Right renal cortex interstitium (tissue), 3 donors: ENCODE measurements around the gene OSBPL5. TPM values are rescaled to one million over a fixed set of nuclear protein-coding genes. Genes with fewer than 3 reads are reported as not detected.
"Not testable (repeated sequence)": the region's sequence is repeated elsewhere in the genome, so short reads cannot be mapped to it uniquely, and the experiment has no call there.

Experiments used
- DNase-seq, 3 donors: peaks; one replicate each; pipeline ENCODE4 v3.0.0-alpha.2; 2013; ENCODE audit warnings: low read depth in 3 of 3, low spot score in 2 of 3
- polyA plus RNA-seq, 3 donors: library from polyadenylated mRNA; unstranded; fragments of 120-200 nt; gene quantifications; one replicate each; pipeline ENCODE4 v1.2.1, GENCODE V29; 2013; ENCODE audit not compliant: insufficient read length in 3 of 3

The OSBPL5 gene
- polyA plus RNA-seq, 3 donors: 15.7 to 17.5 (median 16.5) TPM

- DNase-seq: no peak
Measured at GRCh38 chr11:3089236-3090061, 75.7 kb downstream of the OSBPL5 start.

DNA sequence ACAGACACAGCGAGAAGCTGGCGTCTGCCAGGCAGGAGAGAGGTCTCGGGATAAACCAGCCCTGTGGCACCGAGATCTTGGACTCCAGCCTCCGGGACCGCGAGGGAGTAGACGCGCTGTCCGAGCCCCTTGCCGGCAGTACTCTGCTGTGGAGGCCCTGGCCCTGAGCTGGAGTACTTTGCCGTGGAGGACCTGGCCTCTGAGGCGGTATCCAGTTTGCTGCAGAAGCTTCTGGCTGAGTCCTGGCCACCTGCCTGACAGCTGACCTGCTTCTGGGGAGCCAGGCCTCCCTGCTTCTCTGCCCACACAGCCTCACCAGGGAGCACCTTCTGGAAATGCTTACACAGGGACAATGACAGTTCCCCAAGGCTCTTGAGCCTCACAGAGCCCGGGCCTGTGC lies 76.3 kb downstream of the OSBPL5 start:
- no peak for DNase-seq

DNA sequence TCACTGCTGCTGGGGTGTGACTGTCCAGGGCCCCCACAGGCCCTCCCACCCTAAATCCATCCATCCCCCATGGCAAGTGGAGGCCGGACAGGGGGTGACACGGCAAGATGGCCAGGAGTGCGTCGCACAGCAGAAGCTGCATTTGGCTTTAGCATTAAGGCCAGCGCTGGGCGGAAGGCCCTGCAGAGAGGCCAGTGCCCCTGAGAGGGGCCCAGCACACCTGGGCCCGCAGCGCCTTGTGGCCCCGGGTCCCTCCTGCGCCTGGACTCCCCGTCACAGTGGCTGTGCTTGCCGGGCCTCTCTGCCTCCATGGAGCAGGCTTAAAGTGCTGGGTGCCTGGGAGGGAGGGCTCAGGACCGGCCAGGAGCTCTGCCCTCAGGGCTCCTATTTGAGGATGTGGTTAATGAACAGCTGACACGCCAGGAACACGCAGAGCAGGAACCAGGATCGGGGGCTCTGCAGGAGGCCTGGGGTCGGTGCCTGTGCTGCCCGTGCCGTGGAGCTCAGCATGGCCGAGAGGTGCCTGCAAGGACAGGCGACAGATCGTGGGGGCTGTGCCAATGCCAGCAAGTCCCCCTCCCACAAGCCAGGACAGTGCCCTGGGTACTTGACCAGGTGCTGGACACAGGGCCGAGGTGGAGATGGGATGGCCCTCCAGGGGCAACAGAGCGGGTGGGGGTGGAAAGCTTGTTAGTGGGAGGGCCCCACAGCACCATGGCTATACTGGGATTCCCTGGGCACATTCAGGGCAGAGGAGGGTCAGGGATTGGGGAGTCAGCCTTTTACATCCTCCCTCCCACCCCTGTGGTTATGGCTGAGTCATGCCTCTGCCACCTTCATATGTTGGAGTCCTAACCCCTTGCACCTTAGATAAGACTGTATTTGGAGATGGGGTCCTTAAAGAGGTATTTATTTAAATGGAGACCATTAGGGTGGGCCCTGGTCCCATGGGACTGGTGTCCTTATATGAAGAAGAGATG lies 77.0 kb downstream of the OSBPL5 start:
- no peak for DNase-seq

DNA sequence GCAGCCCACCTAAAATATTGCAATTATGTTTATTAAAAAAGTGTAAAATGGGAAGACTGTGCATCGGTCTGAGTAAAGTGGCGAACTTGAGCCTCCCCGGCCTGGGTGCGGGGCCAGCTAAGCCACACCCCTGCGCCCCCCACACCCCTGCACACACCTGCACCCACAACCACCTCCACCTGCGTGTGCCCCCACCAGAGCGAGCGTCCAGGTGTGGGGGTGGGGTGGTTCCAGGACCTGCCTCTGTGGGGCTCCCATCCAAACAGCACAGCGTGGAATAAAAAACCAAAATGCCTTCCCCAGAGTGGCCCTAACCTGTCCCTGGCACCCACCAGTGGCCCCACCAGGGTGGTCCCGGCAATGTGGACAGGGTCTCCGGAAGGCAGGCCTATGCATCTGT lies 77.7 kb downstream of the OSBPL5 start:
- no peak for DNase-seq

DNA sequence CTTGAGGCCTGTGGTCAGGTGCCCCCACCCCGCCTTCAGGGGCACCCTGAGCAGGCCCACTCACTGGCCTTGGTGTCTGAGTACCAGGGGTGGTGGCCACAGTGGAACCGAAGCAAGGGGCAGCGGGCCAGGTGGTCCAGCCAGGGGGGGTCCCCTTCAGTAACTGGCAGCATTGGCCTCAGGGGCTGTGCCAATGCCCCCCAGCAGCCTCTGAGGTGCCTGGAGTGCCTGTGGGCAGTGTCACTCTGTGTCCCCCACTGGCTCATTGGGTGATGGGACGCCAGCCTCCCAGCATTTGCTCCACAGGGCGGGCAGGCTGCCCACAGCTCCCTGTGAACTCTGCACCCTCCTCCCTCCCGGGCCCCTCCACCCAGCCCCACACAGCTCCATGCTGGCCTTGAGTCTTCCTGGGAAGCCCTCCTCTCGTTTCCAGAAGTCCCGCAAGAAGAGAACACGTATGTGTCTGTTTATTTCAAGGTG lies 78.4 kb downstream of the OSBPL5 start:
- no peak for DNase-seq

DNA sequence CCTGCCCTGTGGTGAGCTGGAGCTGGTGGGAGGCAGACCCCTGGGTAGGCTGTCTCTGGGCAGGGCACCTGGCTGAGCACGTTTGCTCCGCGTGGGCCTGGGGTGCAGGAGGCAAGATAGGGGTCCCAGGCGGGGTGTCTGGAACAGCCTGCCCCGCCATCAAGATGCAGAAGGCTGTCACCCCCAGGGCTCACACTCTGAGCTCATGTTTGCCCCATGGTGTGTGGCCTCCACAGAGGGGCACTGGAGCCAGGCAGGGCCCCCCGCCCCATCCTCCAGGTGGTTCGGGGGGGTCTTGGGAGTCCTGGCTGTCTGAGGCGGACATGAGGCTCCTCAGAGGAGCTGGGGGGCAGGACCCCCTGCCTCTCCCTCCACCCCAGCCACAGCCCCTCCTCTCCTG lies 79.0 kb downstream of the OSBPL5 start:
- no peak for DNase-seq

DNA sequence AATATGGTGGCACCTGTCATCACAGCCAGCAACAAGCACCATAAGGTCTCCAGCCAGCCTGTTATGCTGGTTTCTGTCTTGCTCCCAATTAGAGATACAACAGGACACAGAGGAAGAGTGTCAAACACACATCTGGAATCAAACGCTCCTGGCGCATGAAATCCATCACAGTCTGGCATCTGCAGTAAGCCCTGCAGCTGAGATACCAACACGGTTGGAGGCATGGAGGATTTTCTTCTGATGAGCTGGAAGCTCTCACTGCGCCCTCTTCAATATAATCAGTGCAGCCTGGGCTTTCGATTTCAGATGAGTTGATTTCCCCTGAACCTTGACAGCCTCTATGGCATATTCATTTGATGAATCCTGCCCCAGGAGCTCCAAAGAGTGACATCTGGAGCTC lies 80.1 kb downstream of the OSBPL5 start:
- DNase-seq: no peak

DNA sequence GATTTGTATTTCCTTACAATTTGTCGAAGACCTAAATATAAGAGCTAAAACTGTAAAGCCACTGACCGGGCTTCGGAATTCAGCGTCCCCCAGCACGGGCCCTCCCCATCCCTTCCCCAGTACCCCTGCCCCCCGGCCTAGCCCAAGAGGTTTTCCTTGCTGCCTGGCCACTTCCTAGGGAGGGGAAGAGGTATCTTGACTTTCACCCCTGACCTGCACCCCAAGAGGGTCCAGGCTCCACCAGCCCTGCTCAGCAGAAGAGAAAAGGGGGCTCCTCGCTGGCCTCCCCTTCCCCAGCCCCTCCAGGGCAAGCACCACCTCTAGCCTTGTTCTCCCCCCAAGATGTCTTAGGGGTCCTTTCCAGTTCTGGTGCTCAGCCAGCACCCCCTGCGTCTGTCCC lies 81.8 kb downstream of the OSBPL5 start:
- no peak for DNase-seq

DNA sequence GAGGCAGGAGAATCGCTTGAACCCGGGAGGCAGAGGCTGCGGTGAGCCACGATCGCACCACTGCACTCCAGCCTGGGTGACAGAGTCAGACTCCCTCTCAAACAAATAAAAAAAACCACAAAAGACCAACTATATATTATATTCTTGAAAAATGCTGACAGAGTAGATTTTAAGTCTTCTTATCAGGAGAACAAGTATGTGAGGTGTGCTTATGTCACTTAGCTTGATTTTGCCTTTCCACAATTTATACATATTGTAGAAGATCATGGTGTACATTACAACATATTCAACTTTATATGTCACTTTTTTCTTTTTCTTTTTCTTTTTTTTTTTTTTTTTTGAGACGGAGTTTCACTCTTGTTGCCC lies 83.7 kb downstream of the OSBPL5 start:
- no peak for DNase-seq

GRCh38 chr11:3080733-3081385 lies 84.3 kb downstream of the OSBPL5 start:
- no peak for DNase-seq

DNA sequence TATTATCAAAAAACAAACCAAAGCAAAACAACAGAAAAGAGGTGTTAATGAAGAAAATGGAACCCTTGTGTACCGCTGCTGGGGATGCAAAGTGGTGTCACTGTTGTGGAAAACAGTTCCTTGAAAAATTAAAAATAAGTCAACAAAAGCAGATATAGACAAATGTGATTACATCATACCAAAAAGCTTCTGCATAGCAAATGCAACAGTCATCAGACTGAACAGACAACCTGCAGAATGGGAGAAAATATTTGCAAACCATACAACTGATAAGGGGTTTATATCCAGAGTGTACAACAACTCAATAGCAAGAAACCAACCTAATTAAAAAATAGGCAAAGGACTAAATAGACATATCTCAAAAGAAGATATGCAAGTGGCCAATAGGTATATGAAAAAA lies 85.0 kb downstream of the OSBPL5 start:
- no peak for DNase-seq

GRCh38 chr11:3077846-3078440 lies 87.2 kb downstream of the OSBPL5 start:
- no peak for DNase-seq

DNA sequence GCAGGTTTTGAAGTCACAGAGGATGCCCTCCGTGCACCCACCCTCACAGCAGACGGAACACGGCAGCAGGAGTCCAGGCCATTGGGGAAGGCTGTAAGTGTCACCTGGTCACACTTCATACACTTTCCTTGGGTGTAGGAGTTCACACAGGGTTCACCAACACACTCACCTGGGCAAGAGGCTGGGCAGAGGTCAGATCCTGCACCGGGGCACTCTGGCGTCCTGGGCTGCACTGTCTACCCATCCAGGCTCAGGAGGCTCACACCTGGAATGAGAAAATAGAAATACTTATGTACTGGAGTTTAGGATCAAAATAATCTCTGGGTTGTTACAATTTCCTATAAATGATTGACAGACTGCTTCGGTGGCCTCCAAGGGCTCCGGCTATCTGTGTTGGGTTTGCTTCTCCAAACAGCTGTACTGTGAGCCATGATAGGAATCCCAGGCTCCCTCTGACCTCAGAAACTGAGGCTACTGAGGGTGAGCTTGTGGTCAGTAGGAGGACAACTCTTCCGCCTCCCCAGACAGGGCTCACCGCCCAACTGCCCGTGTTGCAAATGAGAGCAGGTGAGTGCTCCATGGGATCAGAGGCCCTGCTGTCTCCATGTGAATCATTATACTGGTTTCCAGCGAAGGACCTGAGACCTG lies 87.8 kb downstream of the OSBPL5 start:
- DNase-seq: no peak

- no peak for DNase-seq
Measured at GRCh38 chr11:3074912-3075589, 90.1 kb downstream of the OSBPL5 start.

- no peak for DNase-seq
Measured at GRCh38 chr11:3073029-3073435, 92.1 kb downstream of the OSBPL5 start.

DNA sequence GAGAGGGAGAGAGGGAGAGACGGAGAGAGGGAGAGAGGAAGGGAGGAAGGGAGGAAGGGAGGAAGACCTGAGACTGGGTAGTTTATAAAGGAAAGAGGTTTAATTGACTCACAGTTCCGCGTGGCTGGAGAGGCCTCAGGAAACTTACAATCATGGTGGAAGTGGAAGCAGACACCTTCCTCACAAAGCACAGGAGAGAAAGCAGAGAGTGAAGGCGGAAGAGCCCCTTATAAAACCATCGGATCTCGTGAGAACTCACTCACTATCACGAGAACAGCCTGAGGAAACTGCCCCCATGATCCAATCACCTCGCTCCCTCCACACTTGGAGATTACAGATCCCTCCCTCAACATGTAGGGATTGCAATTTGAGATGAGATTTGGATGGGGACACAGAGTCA lies 95.7 kb downstream of the OSBPL5 start:
- DNase-seq: no peak

- not testable (repeated sequence) for DNase-seq
Measured at GRCh38 chr11:3066308-3066707, 98.8 kb downstream of the OSBPL5 start.

- DNase-seq: not testable (repeated sequence)
Measured at GRCh38 chr11:3064709-3065108, 100.4 kb downstream of the OSBPL5 start.

DNA sequence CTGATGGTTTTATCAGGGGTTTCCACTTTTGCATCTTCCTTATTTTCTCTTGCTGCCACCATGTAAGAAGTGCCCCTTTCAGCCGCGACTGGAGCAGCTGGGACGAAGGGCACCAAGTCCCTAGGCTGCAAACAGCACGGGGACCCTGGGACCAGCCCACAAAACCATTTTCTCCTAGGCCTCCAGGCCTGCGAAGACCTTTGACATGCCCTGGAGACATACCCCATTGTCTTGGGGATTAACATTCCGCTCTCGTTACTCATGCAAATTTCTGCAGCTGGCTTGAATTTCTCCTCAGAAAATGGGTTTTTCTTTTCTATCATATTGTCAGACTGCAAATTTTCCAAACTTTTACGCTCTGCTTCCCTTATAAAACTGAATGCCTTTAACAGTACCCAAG lies 101.2 kb downstream of the OSBPL5 start:
- DNase-seq: not testable (repeated sequence)

GRCh38 chr11:3063432-3063831 lies 101.7 kb downstream of the OSBPL5 start:
- not testable (repeated sequence) for DNase-seq
